HG03575 (cell line): ENCODE measurements around the gene IFI44L.

ENCODE experiments used
- ATAC-seq: cut with Tn5 transposase; IDR thresholded peaks from one replicate; pipeline ENCODE4 v1.9.1; 2021; ENCODE audit not compliant: unreplicated experiment, insufficient number of reproducible peaks, low FRiP score; ENCODE audit errors: extremely low read depth

IFI44L gene

GRCh38 chr1:78630600-78630999 lies 10.4 kb downstream of the IFI44L start:
- ATAC-seq = no peak

- ATAC-seq = no peak
Observed at GRCh38 chr1:78633209-78633608, 13.0 kb downstream of the IFI44L start.

- peak; percentile 49 for ATAC-seq
Observed at GRCh38 chr1:78640462-78640861, 20.2 kb downstream of the IFI44L start.

GRCh38 chr1:78641558-78641957 lies 21.3 kb downstream of the IFI44L start:
- ATAC-seq = no peak

- ATAC-seq = no peak
Observed at GRCh38 chr1:78645723-78646122, 25.5 kb downstream of the IFI44L start.

GRCh38 chr1:78647238-78647637 lies 27.0 kb downstream of the IFI44L start:
- no peak for ATAC-seq

- ATAC-seq = peak; percentile 83
Observed at GRCh38 chr1:78649628-78650027, 29.4 kb downstream of the IFI44L start, which contains the start of gene IFI44. Gene IFI44, plus strand, starts transcription at chr1:78649831. Its CDS starts 365 bp downstream, at chr1:78650196.

GRCh38 chr1:78650114-78650660 lies 29.9 kb downstream of the IFI44L start:
- no peak for ATAC-seq

GRCh38 chr1:78651241-78651640 lies 31.0 kb downstream of the IFI44L start:
- no peak for ATAC-seq

- ATAC-seq = no peak
Observed at GRCh38 chr1:78652019-78652560, 31.8 kb downstream of the IFI44L start.

GRCh38 chr1:78658901-78659300 lies 38.7 kb downstream of the IFI44L start:
- no peak for ATAC-seq

- ATAC-seq = no peak
Observed at GRCh38 chr1:78663923-78664322, 43.7 kb downstream of the IFI44L start.

GRCh38 chr1:78664763-78665162 lies 44.5 kb downstream of the IFI44L start:
- ATAC-seq = no peak

GRCh38 chr1:78665809-78666208 lies 45.6 kb downstream of the IFI44L start:
- ATAC-seq = no peak

- no peak for ATAC-seq
Observed at GRCh38 chr1:78667939-78668338, 47.7 kb downstream of the IFI44L start.

- ATAC-seq = no peak
Observed at GRCh38 chr1:78668427-78668826, 48.2 kb downstream of the IFI44L start.

GRCh38 chr1:78672428-78672827 lies 52.2 kb downstream of the IFI44L start:
- ATAC-seq = no peak

- no peak for ATAC-seq
Observed at GRCh38 chr1:78673120-78673519, 52.9 kb downstream of the IFI44L start.

GRCh38 chr1:78676347-78676982 lies 56.2 kb downstream of the IFI44L start:
- no peak for ATAC-seq

- ATAC-seq = no peak
Observed at GRCh38 chr1:78676993-78677392, 56.7 kb downstream of the IFI44L start.

- no peak for ATAC-seq
Observed at GRCh38 chr1:78677788-78678187, 57.5 kb downstream of the IFI44L start.
